OCI-LY3 (cell line): ENCODE data around the gene NMT1.

Experiments used
- CTCF ChIP-seq: fragments of 200-600, 300-600 bp; sonication (generic); IDR thresholded peaks from 2 replicates; pipeline ENCODE4 v1.5.1; 2014; ENCODE audit warnings: antibody characterized with exemption, low read length, low read depth
- EZH2phosphoT487 ChIP-seq: fragments of 200-600 bp; shearing (Covaris generic); IDR thresholded peaks from 2 replicates; pipeline ENCODE4 v1.6.1; 2018; ENCODE audit warnings: antibody characterized with exemption, mixed run types, low read depth

- no peak for TF ChIP-seq CTCF
- TF ChIP-seq EZH2phosphoT487, result no peak
These were observed 66.6 kb downstream of the NMT1 start for GRCh38 chr17:45127548-45128300.
